ENCODE measurements around the gene NCK2. TPM values are rescaled to one million over a fixed set of nuclear protein-coding genes. Genes with fewer than 3 reads are reported as not detected.

NCK2 gene
- total and polyA plus RNA-seq, 2 of the 13 experiments (the other 11 are each of a cell fraction or from before 2014, with no cell fraction given) = 14.8 to 23.5 TPM

DNA sequence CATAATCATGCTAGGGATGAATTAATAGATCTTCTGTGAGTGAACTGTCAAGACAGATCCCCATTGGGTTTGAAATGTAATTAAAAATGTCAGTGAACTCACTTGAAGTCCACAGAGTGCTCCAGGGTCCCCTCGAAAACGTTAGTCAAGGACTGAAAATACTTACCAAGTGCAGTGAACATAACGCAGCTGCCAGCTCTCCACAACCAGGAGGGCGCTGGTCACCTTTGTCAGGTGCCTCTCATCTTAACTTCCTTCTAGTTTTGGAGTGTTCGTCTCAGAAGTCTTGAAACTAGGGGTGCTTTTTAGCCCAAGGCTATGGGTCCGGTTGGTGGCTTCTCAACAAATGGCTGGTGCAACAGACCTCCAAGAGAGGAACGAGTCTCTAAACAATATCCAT is 70.7 kb downstream of the NCK2 start:
- ChIA-PET CTCF (ENCODE audit: low intra/inter-chr PET ratio, low total read pairs) (no interaction called here), POLR2A (no interaction called here)
- no peak overlapping the region for H3K9ac ChIP-seq (ENCODE audit: insufficient read depth, low read depth, low read length)
- no peaks in the 10 kb centered on the region for H3K79me2 ChIP-seq (ENCODE audit: insufficient read depth, low read length)
- no peak overlapping the region for H3K4me2 ChIP-seq (ENCODE audit: low read depth, low read length)
- H3K27me3 ChIP-seq (ENCODE audit: control insufficient read depth in 1 of 2, insufficient read depth in 2 of 2, low read length in 2 of 2) = no peaks in the 10 kb centered on the region
- H4K20me1 ChIP-seq (ENCODE audit: insufficient read depth, low read length) = no peaks in the 10 kb centered on the region
- no peak for TF ChIP-seq SIN3A (IDR thresholded peaks at IDR 0.05; ENCODE audit: borderline replicate concordance, low read depth, low read length)
- no peak for TF ChIP-seq POLR2A (IDR thresholded peaks at IDR 0.05; ENCODE audit: insufficient read depth in 1 of 2, low read depth in 2 of 2, low read length in 2 of 2)
- TF ChIP-seq TCF7L2 (IDR thresholded peaks at IDR 0.05; ENCODE audit: low read depth, low read length) = no peak
- TF ChIP-seq HNF4G (IDR thresholded peaks at IDR 0.05; ENCODE audit: borderline replicate concordance, low read depth, low read length) = no peak
- TF ChIP-seq HNF4G (CRISPR knock-in tag; IDR thresholded peaks at IDR 0.05; ENCODE audit: borderline replicate concordance, low read depth) = no peak
- TF ChIP-seq, protein P1, sequence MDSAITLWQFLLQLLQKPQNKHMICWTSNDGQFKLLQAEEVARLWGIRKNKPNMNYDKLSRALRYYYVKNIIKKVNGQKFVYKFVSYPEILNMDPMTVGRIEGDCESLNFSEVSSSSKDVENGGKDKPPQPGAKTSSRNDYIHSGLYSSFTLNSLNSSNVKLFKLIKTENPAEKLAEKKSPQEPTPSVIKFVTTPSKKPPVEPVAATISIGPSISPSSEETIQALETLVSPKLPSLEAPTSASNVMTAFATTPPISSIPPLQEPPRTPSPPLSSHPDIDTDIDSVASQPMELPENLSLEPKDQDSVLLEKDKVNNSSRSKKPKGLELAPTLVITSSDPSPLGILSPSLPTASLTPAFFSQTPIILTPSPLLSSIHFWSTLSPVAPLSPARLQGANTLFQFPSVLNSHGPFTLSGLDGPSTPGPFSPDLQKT (CRISPR knock-in tag; IDR thresholded peaks at IDR 0.05; ENCODE audit: borderline replicate concordance) = no peak
- no peak for TF ChIP-seq NR2F2 (IDR thresholded peaks at IDR 0.05; ENCODE audit: borderline replicate concordance, low read depth)
- no peak for TF ChIP-seq TSC22D2 (CRISPR knock-in tag; IDR thresholded peaks at IDR 0.05; ENCODE audit: borderline replicate concordance)
- TF ChIP-seq DZIP1 (CRISPR knock-in tag; IDR thresholded peaks at IDR 0.05) = no peak
- TF ChIP-seq, protein P2, sequence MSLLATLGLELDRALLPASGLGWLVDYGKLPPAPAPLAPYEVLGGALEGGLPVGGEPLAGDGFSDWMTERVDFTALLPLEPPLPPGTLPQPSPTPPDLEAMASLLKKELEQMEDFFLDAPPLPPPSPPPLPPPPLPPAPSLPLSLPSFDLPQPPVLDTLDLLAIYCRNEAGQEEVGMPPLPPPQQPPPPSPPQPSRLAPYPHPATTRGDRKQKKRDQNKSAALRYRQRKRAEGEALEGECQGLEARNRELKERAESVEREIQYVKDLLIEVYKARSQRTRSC (CRISPR knock-in tag; IDR thresholded peaks at IDR 0.05; ENCODE audit: low read depth) = no peak
- no peak for TF ChIP-seq SRY (CRISPR knock-in tag; IDR thresholded peaks at IDR 0.05)
- no peak for TF ChIP-seq HOMEZ (CRISPR knock-in tag; IDR thresholded peaks at IDR 0.05; ENCODE audit: low read depth)
- no peak for TF ChIP-seq ESRRA (CRISPR knock-in tag; IDR thresholded peaks at IDR 0.05; ENCODE audit: low read depth)
- no peak for TF ChIP-seq ZSCAN20 (CRISPR knock-in tag; IDR thresholded peaks at IDR 0.05; ENCODE audit: borderline replicate concordance)
- no peak for TF ChIP-seq BHLHE40 (IDR thresholded peaks at IDR 0.05; ENCODE audit: low read length)
- TF ChIP-seq ZNF563 (CRISPR knock-in tag; IDR thresholded peaks at IDR 0.05) = no peak
- TF ChIP-seq TARDBP (CRISPR knock-in tag; IDR thresholded peaks at IDR 0.05) = no peak
- TF ChIP-seq MED1 (CRISPR knock-in tag; IDR thresholded peaks at IDR 0.05) = no peak
- WGBS (ENCODE audit: low lambda C conversion rate) = 98% methylated on average over 7 of the region's 7 CpGs
- no peaks in the 10 kb centered on the region for H3K9me3 ChIP-seq (ENCODE audit: low read length)
- peaks cover 0 to 9% of the 10 kb centered on the region in 2 experiments; a peak in 2 of 5 replicates for H3K36me3 ChIP-seq (replicated peaks in 1 of 2; ENCODE audit: control insufficient read depth in 1 of 2, insufficient read depth in 2 of 2, low read length in 2 of 2)
- no peak for DNase-seq (ENCODE audit: low spot score)
- in situ Hi-C loops (cut with HindIII; ENCODE audit: extremely low pct_ligation_motif_present, low pct_unique_long_range_greater_than_20kb) (no loop called here), intact Hi-C loops (cut with micrococcal nuclease; ENCODE audit: unreplicated experiment) (no loop called here)
- no peak overlapping the region for H3K4me3 ChIP-seq (replicated peaks in 1 of 3; ENCODE audit: insufficient read depth in 1 of 3, low read depth in 2 of 3, low read length in 3 of 3)
- no TSS peak for BruUV-seq (replicated peaks)
- H3K27ac ChIP-seq (ENCODE audit: extremely low read length, insufficient read depth, low read length) = no peak overlapping the region
- H3K4me1 ChIP-seq (ENCODE audit: insufficient read depth, low read length) = peaks cover 25% of the 10 kb centered on the region
- ATAC-seq = no peak
- H2AFZ ChIP-seq (ENCODE audit: low read length) = no peak overlapping the region
- no peak for FAIRE-seq

Measured in HepG2 (cell line).